Endometrial microvascular endothelial cells (primary cell): Measurements from ENCODE around the gene SH2D1B. TPM values are rescaled to one million over a fixed set of nuclear protein-coding genes. Genes with fewer than 3 reads are reported as not detected.

Experiments
- in situ Hi-C: cut with HindIII; loops from 2 replicates; pipeline ENCODE4 v1.10.0; 2017; ENCODE audit warnings: low sequenced_read_pairs, low pct_unique_long_range_greater_than_20kb; ENCODE audit errors: inconsistent ontology term
- total RNA-seq: library from RNA; depleted of rRNA; stranded (reverse); fragments of >200 nt; gene quantifications from one replicate; pipeline ENCODE4 v1.2.3, GENCODE V29; 2015; ENCODE audit errors: inconsistent ontology term

Gene SH2D1B
- total RNA-seq, 1 donor from 2014 or later, result not detected

DNA sequence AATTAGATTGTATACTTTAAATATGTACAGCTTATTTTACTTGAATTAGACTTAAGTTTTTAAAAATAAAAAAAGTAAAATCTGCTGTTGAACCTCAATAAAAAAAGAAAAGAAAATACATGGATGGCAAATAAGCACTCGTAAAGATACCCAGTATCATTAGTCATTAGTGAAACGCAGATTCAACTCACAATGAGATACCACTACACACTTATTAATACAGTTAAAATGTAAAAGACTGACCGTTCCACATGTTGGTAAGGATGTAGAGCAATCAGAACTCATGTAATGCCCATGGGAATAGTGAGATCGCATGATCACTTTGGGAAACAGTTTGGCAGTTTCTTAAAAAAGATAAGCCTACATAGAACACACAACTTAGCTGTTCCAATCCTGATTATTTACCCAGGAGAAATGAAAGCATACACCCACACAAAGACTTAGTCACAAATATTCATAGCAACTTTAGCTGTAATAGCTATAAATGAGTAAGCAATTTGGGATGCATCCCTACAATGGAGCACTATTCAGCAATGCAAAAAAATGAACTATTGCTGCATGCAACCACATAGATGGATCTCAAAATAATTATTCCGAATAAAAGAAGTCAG lies 7.3 kb downstream of the SH2D1B start:
- in situ Hi-C loops, result no loop called here

- in situ Hi-C loops, result no loop called here
Measured at GRCh38 chr1:162400790-162401355, 11.1 kb downstream of the SH2D1B start.

GRCh38 chr1:162398999-162399580 lies 12.8 kb downstream of the SH2D1B start:
- in situ Hi-C loops, result no loop called here

DNA sequence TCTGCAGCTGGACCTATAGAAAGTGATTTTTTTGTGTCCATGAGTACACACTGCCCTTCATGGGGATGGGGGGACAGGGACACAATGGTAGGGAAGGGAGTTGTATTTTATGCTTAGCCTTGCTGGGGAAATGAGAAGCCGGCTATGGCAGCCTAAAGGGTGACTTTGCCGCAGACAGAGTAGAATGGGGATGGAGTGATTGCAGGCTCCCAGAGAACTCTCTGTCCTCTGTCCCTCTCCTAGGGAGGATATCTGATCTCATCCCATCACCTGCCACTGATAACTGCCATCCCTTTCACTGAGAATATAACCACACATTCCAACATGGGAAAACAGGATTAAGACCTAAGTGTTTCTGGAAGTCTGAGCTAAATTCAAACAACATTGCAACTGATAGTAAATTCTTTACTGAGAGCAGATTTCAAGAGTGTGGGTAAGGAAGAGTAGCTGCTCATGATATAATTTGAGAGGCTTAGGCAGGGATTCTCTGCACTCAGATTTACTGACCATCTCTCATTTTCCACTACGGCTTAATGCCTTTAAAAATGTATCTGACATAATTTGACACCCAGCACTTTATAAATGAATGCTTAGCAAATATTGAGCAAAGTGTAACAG lies 13.9 kb downstream of the SH2D1B start:
- in situ Hi-C loops, result no loop called here

DNA sequence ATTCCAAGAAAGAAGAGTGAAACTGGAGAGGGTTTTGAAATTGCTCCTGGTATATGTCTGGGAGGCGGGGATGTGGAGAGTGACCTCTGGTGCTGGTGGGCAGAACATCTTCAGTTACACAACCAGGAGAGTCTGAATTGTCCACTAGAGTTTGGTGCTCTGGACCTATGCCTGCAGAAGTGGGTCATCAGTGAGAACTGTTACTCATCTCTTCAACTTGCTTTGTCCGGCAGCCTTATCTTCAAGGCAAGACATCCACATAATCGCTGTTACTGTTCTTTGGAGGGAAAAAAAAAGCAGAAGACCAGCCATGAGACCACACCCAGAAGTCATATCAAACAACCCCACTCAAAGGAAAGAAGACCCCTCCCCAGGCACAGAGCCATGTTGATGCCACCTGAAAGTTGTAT lies 14.9 kb downstream of the SH2D1B start:
- in situ Hi-C loops, result no loop called here

- in situ Hi-C loops, result no loop called here
Measured at GRCh38 chr1:162396201-162396906, 15.6 kb downstream of the SH2D1B start.

- in situ Hi-C loops, result no loop called here
Measured at GRCh38 chr1:162391790-162392563, 20.0 kb downstream of the SH2D1B start.

DNA sequence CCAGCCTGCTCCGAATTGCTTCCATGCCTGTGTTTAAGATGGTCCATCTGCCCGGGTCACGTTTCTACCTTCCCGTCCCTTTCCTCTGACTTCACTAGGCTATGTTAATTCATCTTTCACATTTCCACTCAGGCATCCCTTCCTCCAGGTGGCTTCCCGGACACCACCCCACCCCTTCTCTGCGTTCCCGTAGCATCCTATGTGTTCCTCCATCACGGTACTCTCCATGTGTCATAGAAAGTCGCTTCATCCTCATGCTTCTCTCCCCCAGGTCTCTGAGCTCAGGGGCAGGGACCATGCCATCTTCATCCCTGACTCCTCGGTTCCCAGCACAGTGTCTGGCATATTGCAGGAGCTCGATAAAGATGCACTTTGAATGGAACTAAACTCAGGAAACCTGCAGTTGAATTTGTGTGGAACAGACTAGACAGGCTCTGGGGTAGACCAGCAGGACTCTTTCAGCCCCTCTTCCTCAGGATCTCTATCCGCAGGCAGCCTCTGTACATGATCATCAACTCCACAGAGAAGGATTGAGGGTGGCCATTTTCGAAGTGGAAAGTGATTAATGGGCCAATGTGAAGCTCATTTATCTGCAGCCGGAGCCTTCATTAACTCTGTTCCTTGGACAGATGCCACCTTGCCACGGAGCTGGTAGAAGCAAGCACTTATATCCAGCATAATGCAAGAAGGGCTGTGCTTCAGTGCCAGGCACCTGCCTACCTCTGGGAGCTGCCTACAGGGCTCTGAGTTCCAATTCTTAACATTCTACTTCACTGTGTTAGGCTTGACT lies 21.3 kb downstream of the SH2D1B start:
- in situ Hi-C loops, result no loop called here

- in situ Hi-C loops, result no loop called here
Measured at GRCh38 chr1:162389971-162390370, 22.0 kb downstream of the SH2D1B start.

- in situ Hi-C loops, result no loop called here
Measured at GRCh38 chr1:162389021-162389818, 22.7 kb downstream of the SH2D1B start.

DNA sequence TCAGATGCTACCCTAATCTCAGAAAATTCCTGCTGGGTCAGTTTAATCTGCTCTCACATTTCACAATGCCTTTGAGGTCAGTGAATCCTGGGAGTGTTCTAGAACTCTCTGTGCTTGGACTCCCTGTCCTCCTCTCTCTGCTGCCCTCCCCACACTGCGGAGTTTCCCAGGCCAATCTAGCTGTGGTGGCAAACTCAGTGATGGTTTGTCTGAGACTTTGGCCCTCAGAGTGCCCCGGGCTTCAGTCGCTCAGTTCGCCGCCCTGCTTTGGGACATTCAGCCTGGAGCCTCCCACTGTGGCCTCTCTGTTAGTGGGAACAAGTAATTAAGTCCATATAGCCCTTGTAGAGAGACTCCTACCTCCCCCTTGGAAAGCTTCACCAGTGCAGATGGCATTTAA lies 23.3 kb downstream of the SH2D1B start:
- in situ Hi-C loops, result no loop called here

DNA sequence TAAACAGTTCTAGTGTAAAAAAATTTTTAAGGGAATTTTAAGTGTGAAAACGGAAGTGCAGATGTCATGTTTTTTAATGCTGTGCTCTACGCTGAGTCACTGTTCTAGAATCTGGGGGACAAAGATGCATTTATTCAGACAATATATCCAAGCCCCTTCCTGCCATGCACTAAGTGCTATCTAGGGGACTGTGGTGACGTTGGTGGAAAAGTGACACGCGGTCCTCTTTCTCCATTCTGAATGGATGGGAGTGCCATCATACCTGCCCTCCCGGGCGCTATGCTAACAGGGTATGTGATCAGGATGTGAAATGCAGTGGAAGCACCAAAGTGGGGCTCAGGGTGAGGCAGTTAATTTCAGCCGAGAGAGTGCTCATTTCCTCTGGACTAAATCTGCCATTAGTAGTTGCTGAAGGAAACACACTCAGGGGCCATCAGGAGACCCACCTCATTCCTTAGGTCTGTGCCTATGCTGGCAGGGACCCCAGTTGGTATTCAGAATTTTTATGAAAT lies 23.8 kb downstream of the SH2D1B start:
- in situ Hi-C loops, result no loop called here

GRCh38 chr1:162387226-162388082 lies 24.5 kb downstream of the SH2D1B start:
- in situ Hi-C loops, result no loop called here

GRCh38 chr1:162386292-162387225 lies 25.4 kb downstream of the SH2D1B start:
- in situ Hi-C loops, result no loop called here

DNA sequence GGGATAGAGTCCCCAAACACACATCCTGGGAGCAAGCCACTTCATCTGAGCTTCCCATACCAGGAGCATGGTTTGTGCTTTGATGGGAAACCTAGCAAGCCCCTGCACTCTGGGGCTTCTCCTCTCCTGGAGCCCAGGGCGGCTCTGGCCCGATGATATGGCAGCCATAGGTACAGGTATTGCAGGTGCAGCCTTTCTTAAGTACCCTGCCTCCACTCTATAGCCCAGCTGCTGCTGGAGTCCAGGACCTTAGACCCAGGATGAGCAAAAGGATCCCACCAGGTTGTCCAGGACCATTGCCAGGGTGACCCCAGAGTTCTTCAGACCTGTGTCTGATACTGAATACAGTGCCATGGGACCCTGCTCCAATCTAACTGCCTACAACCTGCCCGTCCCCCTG lies 26.2 kb downstream of the SH2D1B start:
- in situ Hi-C loops, result no loop called here

GRCh38 chr1:162385280-162385623 lies 26.7 kb downstream of the SH2D1B start:
- in situ Hi-C loops, result no loop called here
